ENCODE results near the gene MBNL3.

DNA sequence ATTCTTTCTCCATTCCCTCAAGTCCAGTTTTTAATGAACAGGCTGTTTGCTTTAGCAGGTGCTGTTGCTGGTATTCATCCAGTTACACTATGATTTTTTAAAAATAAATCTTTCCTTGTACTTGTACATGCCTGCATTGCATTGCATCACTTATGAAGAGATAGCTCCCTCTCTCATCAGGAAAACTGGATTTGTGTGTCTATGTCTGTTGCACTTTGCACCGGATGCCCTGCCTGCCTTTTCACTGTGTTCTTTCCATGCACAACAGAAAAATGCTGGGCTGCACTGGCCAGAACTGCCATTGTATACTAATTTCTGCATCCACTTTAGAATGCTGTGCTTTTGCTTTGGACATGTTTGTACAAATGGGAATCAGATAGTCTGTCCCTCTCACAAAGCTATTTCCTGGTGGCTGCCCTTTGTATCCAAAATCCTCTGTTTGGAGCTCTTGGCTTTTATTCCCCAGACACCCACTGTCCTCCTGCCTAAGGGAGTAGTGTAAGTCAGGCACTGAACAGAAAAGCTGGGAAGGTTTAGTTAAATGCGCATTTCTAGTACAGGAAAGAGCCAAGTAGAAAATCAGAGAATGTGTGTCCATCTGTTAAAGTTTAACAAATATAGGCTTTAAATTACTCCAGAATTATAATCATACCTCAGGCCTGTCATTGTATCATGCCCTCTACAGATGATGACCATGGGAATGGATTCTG is 119.1 kb downstream of the MBNL3 start:
- TF ChIP-seq FOXM1 (IDR thresholded peaks at IDR 0.05; ENCODE audit: low read depth) (no peak), FOXM1 (CRISPR knock-in tag; IDR thresholded peaks at IDR 0.05; ENCODE audit: low read depth) (no peak), SAFB2 (IDR thresholded peaks at IDR 0.05; ENCODE audit: borderline replicate concordance, low read depth, low read length, severe bottlenecking) (no peak), POLR2AphosphoS2 (IDR thresholded peaks at IDR 0.05; ENCODE audit: low read length) (no peak), CHD4 (IDR thresholded peaks at IDR 0.05; ENCODE audit: insufficient read depth, insufficient replicate concordance, low read depth, low read length, poor library complexity, severe bottlenecking) (no peak), TAF1 (IDR thresholded peaks at IDR 0.05; ENCODE audit: control insufficient read depth, extremely low read depth, insufficient read depth, low read length, severe bottlenecking) (no peak), ZNF133 (CRISPR knock-in tag; IDR thresholded peaks at IDR 0.05) (no peak)
- TF ChIP-seq, protein P1, sequence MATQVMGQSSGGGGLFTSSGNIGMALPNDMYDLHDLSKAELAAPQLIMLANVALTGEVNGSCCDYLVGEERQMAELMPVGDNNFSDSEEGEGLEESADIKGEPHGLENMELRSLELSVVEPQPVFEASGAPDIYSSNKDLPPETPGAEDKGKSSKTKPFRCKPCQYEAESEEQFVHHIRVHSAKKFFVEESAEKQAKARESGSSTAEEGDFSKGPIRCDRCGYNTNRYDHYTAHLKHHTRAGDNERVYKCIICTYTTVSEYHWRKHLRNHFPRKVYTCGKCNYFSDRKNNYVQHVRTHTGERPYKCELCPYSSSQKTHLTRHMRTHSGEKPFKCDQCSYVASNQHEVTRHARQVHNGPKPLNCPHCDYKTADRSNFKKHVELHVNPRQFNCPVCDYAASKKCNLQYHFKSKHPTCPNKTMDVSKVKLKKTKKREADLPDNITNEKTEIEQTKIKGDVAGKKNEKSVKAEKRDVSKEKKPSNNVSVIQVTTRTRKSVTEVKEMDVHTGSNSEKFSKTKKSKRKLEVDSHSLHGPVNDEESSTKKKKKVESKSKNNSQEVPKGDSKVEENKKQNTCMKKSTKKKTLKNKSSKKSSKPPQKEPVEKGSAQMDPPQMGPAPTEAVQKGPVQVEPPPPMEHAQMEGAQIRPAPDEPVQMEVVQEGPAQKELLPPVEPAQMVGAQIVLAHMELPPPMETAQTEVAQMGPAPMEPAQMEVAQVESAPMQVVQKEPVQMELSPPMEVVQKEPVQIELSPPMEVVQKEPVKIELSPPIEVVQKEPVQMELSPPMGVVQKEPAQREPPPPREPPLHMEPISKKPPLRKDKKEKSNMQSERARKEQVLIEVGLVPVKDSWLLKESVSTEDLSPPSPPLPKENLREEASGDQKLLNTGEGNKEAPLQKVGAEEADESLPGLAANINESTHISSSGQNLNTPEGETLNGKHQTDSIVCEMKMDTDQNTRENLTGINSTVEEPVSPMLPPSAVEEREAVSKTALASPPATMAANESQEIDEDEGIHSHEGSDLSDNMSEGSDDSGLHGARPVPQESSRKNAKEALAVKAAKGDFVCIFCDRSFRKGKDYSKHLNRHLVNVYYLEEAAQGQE (IDR thresholded peaks at IDR 0.05; ENCODE audit: borderline replicate concordance) = no peak
- TF ChIP-seq, protein P1 (CRISPR knock-in tag; IDR thresholded peaks at IDR 0.05; ENCODE audit: low read depth) = no peak
